ENCODE data around the gene LINS1. TPM values are rescaled to one million over a fixed set of nuclear protein-coding genes. Genes with fewer than 3 reads are reported as not detected.
"Not testable (repeated sequence)": the region's sequence is repeated elsewhere in the genome, so short reads cannot be mapped to it uniquely, and the experiment has no call there.

LINS1 gene
- polyA plus RNA-seq, 1 donor = 28.3 TPM

DNA sequence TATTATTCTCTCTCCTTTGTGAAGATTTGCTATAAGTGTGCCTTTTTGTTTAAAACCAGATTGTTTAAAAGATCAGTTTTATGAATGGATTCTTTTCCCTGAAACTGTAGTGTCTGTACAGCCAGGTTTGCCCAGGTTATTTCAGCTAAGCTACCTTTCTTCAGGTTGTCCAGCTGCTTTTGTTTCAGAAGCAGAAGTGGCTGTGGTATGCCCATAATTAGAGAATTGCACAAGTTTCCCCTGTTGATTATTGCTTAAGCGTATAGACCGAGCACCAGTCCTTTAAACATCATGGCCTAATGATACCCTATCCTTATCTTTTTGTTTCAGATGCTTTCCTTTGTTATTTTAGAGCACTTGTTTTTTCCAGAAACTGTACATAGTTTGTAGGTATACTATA lies 10.6 kb upstream of the LINS1 start:
- DNase-seq = no peak

DNA sequence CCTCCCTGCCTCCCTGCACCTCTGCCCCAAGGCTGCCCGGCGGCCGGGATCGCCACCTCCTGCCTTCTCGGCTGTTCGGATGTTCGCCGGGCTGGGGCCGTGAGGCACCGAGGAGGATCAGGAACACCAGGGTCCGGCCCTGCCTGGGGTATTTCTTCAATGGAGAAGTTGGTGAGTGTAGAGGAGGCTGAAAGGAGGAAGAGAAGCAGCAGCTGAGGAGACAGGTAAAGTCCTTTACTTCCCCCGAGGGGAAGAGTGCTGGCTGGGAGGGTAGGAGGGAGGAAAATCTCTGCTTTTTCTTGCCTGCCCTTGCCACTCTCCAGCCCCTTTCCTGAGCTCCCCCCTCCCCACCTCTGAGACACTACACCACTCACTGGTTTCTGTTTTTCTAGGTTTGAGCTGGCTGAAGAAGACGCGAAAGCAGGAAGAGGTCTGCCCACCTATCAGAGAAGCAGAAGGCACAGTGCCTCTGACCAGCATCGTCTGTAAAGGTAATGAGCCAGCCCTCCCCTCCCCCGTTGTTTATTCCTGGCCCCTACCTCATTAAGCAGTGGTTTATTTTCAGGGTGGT lies 924 bp upstream of the LINS1 start:
- DNase-seq = no peak

DNA sequence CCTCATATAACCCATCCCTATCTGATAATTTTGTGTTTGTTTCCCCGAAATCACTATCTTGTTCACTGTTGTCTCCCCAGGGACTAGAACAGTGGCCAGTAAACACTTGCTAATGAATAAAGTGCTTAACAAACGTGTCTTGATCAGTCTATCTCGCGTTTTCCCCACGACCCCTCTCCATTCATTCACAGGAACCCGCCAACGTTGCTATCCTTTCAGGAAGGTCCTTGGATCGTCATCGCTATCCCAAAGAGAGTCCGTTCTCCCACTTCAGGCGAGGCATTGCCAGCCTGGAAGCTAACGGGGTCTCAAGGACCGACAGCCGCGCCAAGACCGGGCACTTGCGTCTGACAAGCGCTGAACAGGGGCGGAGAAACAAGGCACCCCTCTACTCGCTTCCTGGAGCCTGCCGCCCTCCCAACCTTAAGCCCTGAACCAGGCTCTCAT lies 344 bp downstream of the LINS1 start:
- DNase-seq = no peak

DNA sequence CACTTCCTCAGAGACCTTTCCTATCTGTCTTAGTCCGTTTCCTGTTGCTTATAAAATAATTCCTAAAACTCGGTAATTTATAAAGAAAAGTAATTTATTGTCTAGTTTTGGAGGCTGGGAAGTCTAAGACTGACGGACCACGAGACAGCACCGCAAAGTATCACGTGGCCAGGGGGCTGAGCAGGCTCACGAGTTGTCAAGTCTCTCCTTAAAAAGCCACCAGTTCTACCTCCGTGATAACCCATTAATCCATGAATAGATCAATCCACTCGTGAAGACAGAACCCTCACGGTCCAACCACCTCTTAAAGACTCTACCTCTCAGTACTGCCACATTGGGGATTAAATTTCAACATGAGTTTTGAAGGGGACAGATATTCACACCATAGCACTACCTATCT lies 821 bp downstream of the LINS1 start:
- no peak for DNase-seq

DNA sequence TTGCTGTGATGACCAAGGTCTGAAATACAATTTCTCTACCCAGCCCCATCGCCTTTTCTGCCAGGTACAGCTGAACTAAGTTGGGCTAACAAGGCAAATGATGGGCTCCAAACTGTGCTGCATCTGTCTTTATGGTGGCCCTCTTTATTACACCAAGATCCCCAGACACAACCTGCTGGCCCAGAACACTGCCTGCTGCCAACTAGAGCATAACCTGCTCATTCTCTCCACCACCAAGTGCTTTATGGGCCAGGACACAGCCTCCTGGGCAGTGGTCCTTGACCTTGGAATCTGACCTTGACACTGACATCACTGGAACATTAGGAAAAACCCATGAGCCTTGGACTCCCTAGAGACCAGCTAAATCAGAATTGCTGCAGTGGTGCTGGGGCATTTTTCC lies 3.3 kb downstream of the LINS1 start:
- no peak for DNase-seq

DNA sequence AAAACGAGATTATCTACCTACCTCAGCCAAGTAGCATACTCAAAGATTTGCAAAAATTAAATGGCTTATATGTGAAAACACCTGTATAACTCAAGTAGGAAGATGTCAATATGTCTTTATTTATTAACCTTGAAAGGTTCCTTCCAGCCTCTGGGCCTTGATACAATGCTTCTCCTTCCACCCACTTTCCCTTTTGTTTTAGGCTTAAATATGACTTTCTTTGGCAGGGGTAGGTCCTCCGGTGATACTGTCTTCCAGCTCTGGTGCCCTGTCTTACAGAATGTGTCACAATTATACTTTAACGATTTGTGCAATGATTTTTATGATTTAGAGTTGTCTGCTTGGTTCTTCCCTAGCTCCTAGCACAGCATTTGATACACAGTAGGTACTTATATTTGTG lies 4.1 kb downstream of the LINS1 start:
- DNase-seq = no peak

DNA sequence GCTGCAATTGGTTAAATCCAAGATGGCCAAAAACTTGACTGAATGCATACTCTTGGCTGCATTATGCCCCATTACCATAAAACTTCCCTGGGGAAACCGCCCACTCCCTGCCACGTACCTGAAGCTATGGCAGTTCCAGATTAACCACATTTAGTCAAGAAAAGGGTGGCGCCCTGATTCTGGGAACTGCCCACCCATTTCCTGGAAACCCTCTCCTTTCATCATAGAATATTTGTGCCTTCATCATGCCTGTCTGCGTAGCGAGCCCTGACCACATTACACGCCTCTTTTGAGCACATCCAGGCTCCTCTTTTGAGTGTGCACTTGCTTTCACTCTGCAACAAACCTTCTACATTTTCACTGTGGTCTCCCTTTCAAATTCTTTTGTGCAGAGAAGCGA lies 5.2 kb downstream of the LINS1 start:
- no peak for DNase-seq

DNA sequence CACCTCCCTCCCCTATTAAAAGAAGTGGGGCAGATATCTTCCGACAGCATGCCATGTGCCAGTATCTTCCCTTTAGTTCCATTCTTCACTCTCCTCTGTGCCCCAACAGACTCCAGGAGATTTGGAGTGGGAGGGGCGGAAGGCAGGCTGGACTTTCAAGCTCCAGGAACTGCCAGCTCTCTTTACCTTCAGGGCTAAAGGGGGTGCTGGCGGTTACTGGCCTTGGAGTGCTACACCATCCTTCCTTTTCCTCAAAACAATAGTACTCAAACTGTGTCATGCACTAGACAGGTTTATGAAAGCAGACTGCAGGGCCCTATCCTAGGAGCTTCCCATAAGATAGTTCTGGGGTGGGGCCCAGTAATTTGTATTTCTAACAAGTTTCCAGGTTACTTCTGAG lies 6.0 kb downstream of the LINS1 start:
- DNase-seq = no peak

DNA sequence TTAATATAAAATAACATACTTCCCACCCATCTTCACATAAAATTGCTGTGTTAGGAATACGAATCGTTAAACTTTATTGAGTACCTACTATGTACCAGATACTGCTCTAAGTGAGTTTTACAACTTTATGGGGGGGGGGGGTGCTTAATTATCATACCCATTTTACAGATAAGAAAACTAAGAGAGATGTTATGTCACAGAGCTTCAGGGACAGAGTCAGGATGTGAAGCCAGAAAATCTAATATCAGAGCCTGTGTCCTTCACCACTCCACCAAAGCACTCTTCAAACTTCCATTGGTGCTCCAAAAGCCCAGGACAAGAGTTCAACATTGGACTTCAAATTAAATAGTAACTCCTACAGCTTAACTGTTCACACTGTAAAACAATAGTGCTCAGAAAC lies 8.6 kb downstream of the LINS1 start:
- no peak for DNase-seq

DNA sequence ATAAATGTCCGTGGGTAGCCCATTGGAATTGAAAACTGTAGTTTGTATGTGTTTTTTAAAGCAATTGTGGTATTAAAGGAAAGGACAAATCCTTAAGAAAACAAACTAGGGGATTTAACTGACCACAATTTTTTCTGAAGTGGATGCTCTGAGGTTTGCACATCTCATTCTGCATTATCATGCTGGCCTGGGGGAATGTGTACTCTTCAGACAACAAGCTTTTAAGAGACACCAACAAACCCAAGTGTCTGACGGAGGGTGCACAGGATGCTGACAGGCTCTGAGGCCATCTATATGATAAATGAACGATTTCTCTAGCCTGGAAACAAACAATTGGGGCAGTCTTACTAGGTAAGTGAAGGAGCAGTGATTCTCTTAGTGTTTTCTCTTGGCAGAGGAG lies 9.1 kb downstream of the LINS1 start:
- DNase-seq = no peak

DNA sequence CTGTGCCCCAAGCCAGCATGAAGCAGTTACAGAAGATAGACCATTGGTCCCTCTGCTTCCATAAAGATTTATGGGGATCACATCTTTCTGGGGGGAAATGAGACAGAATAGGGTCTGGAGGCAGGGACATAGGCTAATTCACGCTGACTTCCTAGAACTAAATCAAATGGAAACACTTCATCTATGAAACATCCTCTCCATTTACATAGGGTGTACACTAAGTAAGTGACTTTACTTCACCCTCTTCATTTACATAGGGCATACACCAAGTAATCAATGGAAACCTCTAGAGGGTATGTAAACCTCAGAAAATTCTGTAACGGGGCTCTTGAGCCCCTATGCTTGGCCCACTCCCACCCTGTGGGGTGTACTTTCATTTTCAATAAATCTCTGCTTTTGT lies 10.1 kb downstream of the LINS1 start:
- no peak for DNase-seq

DNA sequence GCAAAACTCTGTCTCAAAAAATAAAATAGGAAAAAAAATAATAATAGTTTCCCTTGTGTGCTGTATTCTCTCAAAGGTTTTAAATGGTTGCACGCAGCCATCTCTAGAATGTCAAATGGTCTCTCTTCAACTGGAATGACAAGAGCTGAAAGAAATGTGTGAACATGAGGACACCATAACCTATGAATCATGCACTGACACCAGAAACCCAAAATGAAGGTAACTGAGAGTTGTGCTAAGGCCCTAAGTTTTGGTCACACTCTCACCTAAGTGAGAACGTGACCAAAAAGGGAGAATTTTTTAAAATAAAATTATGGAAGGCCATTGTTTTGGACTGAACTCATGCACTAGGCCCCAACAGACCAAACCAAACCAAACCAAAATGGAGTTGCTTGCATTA lies 10.8 kb downstream of the LINS1 start:
- DNase-seq = not testable (repeated sequence)

DNA sequence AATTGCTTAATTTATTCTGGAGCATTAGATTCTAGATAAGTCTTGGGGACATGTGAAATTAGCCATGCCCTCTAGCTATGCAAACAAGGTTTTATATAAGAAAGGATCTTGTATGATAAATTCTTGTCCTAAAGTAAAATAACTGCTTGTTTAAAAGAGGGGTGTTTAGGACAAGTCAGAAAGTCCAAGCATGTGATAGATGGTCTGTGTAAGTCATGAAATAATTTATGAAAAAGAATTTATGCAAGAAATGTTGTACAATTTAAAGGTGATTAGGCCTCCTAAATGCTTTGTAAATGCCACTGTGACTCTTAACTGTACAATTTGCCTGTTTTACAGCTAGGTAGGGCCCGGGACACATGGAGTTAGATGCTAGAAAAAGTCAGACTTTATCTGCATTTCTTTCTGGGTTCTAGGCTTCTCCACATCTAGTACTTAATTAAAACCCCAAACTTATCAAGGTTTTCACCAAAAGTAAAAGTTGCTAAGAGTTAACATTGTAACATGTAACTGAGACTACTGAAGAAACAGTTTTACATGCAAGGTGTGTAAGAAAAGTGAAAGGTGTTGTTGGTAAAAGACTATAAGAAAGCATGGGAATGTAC lies 13.2 kb downstream of the LINS1 start:
- DNase-seq = no peak

DNA sequence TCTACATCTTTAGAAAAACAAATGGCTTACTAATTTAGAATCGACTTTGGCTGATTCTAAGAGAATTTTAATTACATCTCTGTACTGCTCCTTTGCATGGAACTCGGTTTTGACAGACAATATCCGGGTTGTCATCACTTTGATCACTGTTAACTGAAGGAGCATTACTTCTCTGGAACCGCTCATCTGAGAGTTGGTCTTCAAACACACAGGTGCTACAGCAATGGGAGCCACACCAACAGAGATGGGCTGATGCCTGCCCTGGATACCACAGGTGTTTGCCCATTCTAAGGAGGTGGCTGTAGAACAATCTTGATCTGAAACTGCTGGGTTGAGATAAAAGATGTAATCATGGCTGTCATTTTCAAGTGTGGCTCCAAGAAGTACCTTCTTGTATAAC lies 21.6 kb downstream of the LINS1 start:
- DNase-seq = no peak

DNA sequence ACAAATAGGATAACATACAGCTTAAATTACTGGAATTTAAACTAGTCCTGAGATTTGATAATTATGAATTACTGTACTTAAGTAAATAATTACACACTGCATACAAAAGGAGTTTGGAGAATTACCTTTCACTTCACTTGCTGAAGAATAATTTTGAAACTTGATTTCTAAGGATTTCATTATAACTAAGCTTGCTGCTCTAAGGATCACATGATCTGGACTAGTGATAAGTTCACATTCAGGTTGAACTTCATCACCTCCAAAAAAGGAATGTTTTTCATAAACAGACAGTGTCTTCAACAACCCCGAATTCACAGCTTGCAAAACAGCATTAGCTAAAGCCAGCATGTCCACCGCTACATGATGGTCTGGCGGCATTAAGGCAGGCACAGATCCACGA lies 28.5 kb downstream of the LINS1 start:
- no peak for DNase-seq

DNA sequence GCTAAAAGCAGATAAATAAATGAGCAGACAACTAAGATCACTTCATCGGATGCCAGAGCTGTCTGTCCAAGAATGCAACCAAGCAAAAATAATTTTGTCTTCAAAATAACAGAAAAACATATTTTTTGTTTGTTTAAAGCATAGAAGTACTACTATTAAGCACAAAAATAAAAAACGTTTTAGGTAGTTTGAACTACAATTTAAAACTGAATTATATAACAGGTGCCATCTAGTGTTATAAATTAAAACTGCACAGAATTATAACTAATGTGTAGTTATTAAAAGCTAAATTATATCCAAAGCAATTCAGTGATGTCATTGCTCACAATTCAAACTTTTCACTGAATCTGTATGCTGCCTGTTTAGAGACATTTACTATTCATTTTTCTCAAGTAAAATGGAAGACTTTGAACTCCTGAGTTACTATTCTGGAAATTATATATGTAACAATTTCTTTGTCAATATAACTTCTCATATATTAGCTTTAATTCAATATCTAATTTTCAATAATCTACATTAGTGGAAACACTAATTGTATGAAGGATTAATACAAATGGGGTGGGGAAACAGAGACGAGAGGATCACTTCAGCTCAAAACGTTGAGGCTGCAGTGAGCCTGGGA lies 29.5 kb downstream of the LINS1 start:
- no peak for DNase-seq

DNA sequence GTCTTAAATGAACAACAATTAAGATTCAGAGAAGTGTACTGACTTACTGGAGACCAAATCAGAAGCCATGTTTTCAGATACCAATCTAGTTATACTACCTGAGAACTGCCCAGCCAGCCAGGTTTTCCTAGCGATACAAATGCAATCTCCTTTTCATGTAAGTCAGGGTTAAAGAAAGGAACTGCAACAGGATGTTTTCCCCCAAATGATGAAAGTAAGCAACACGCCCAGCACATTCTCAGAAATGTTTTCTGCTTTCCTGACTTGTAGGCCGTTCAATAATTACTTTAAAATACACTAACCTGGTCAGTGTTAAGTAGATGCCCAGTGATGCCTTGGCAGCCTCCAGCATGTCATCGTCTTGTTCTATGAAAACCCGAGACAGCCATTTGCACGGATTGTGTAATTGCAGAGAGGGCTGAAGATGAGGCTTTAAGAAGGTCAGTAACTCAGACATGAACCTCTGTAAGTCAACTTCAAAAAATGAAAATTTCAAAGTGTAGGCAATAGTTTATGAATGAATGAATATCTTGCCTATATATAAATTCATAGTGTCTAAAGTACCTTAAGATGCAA lies 30.3 kb downstream of the LINS1 start:
- no peak for DNase-seq

DNA sequence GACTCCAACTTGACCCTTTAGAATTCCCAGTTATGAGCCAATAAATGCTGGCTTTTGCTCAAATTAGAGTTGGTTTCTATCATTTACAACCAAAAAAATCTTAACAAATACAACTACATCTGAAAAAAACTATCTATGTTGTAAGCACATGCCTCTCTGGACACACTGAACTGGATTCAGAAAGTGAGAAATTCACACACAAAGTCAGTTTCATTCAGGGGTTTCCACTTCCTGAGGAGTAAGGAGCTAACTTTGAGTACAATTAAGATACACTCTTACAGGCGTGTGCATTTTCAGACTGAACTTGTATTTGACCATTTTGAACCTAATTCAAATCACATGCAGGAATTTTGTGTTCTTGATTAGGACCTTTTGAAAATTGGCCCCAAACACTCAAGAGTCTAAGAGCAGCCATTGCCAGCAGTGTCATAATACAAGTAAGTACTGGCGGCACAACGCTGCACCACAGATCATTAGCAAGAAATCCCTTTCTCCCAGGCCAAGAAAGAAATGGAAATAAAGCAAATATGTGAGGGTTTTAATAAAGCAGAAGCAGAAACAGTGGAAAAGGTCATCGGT lies 31.2 kb downstream of the LINS1 start:
- DNase-seq = no peak

DNA sequence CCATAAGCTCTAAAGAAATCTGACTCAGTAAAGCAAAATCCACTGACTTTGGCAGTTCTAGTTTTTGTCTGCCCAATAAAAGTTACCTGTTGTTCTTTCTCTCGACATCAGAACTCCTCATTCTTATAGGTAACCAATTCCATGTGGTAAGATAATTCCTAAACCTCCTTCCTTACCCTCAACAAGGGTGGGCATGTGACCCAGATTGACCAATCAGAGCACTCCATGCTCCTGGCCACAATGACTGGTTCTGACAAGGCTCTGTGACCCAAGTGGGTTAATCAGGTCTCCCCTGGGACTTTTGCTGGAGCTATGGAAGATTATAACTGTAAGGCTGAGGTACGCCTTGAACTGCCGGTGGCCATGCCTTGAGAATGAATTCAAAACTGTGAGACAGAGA lies 31.7 kb downstream of the LINS1 start:
- no peak for DNase-seq

DNA sequence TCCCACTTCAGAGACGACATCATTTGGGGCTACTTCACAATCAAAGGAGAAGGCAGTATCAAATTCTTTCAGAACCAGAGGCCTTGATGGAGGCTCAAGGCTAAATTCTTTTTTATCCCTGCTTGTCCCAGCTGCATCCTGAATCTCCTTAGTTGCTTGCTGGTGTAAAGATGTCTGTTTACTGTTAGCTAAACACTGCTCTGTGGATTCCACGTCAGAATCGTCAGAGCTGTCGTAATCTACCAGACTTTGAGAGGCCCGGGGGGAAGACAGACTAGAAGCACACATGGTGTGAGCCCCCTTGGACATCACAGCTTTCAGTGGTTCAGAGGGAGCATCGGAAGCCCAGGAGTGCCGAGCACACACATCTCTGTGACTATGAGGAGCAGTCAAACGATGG lies 32.6 kb downstream of the LINS1 start:
- DNase-seq = no peak

DNA sequence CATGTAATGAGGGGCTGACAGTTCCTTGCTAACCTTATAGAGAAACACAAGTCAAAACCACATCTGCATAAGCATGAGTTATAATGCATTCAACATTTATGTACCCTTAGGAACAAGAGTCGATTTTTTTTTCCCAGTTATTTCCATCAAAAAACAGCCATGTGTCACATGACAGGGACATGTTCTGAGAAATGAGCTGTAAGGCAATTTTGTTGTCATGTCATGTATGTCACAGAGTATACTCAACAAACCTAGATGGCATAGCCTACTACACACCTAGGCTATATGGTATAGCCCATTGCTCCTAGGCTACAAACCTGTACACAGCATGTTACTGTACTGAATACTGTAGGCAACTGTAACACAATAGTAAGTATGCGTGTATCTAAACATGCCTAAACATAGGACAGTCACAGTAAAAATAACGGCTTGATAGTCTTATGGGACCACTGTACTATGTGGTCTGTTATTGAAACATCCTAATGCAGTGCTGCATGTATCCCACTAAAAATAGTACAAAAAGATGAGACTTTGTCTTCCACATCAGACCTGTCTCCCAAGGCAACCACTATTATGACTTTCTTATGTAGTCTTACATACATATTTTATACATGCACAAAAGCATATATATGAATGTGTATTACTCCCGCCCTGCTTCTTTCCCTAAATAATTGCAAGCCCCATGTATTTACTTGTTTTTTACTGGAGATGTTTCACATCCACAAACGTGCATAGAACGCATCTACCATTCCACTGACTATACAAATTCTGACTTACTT lies 34.9 kb downstream of the LINS1 start:
- DNase-seq = no peak

DNA sequence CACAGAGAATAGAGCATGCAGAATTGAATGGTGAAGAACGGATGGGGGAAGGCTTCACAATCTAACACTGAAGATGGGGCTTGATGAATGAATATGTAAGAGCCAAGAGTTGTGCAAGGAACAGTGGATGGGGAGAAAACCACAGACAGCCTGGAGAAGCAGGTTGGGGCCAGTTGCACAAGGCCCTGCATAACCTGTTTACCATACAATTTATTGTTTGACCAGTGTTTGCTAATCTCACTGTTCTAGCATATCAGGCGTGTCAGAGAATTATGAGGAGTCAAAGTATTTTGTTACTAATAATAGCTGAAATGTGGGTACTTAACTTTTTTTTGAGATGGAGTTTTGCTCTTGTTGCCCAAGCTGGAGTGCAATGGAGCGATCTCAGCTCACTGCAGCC lies 36.4 kb downstream of the LINS1 start:
- no peak for DNase-seq

DNA sequence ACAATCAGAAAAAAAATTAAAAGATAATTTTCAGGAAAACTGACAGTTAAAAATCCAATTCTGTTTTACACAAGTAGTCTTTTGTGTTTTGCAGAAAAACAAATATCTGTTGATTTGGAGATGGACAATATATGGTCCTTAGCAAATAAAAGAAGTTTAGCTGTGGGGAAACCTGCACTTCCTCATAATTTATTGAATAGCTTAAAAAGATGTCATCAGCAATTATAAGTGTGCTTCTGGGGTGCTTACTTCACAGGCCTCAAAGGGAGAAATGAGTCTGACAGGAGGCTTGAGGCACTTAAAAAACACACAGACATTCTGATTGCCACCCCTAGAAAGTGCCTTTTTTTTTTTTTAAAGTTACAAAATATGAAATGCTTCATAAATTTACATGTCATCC lies 41.7 kb downstream of the LINS1 start:
- no peak for DNase-seq
